ENCODE results near the gene MT1F. TPM values are rescaled to one million over a fixed set of nuclear protein-coding genes. Genes with fewer than 3 reads are reported as not detected.

The MT1F gene
- total and polyA plus RNA-seq, 9 of the 15 experiments (the other 6 are each of a cell fraction or from before 2014, with no cell fraction given): 0.18 to 0.68 (median 0.29) TPM; not detected in 5

GRCh38 chr16:56608043-56608875 lies 49.5 kb upstream of the MT1F start, which contains the start of gene MT2A:
MT2A (plus strand) TSS chr16:56608584; CDS start chr16:56608656, 72 bp downstream.
- Histone ChIP-seq H3K9ac (ENCODE audit: insufficient read depth in 1 of 2, low read depth in 2 of 2, low read length in 2 of 2) (peak within 1 kb of the TSS; percentile 69 to 95), H3K4me3 (peak within 1 kb of the TSS; percentile 47), H3K79me2 (ENCODE audit: control insufficient read depth, insufficient read depth, low read length) (no peaks in the 10 kb centered on the region), H2AFZ (ENCODE audit: low read depth, low read length) (peak within 1 kb of the TSS; percentile 98), H3K9me1 (ENCODE audit: control insufficient read depth, insufficient read depth, low read length) (no peaks in the 10 kb centered on the region), H3K36me3 (ENCODE audit: control insufficient read depth, insufficient read depth, low read length) (no peaks in the 10 kb centered on the region), H3K9me3 (replicated peaks; ENCODE audit: control insufficient read depth, insufficient read depth, low read depth, low read length) (no peaks in the 10 kb centered on the region), H3K4me2 (ENCODE audit: insufficient read depth, low read length) (peak within 1 kb of the TSS; percentile 78), H3K4me1 (replicated peaks in 1 of 2; ENCODE audit: control insufficient read depth in 2 of 2, insufficient read depth in 2 of 2, low read length in 2 of 2) (peaks cover 27 to 29% of the 10 kb centered on the region in 2 experiments), H4K20me1 (replicated peaks; ENCODE audit: control insufficient read depth, insufficient read depth, low read length) (no peaks in the 10 kb centered on the region), H3K27me3 (ENCODE audit: control insufficient read depth in 2 of 2, insufficient read depth in 2 of 2, low read length in 2 of 2) (no peaks in the 10 kb centered on the region), H3K27ac (ENCODE audit: extremely low read depth, low read depth, low read length) (peak within 1 kb of the TSS; percentile 86)
- CTCF ChIA-PET (ENCODE audit: low intra/inter-chr PET ratio): no interaction called here
- peak; percentile 78 for FAIRE-seq
- 7% methylated on average over 59 of the region's 62 CpGs for WGBS (ENCODE audit: insufficient coverage, low coverage, missing lambda C conversion rate)
- ATAC-seq: peak; percentile 98
- peak; percentile 94 to 96 (median 95) for DNase-seq (ENCODE audit: extremely low read depth in 1 of 4, low spot score in 3 of 4)
- intact Hi-C loops (cut with micrococcal nuclease): loop anchor here (1.0 kb wide), 1 partner anchor 94 kb away; no protein-coding TSS in a partner anchor
- POLR2A ChIA-PET: interaction anchor here (0.7 to 0.9 kb wide), 3 partner anchors 10 to 74 kb away, joined by 3 to 6 read pairs (median 5); no protein-coding TSS in a partner anchor
- no TSS peak for BruUV-seq (replicated peaks)
- in situ Hi-C loops (cut with MboI): no loop called here
- no peak for TF ChIP-seq NBN (IDR thresholded peaks at IDR 0.05; ENCODE audit: low read depth)
- TF ChIP-seq HNRNPL (IDR thresholded peaks at IDR 0.05; ENCODE audit: low read depth, low read length): no peak
- TF ChIP-seq CREB1 (IDR thresholded peaks at IDR 0.05): 0 out of 2 replicates have a peak, but pooled peaks have one; percentile 25
- peak; percentile 49; the same call in 1 of the 2 replicates for TF ChIP-seq CREB1 (CRISPR knock-in tag; IDR thresholded peaks at IDR 0.05)
- no peak for TF ChIP-seq CEBPG (CRISPR knock-in tag; IDR thresholded peaks at IDR 0.05)
- TF ChIP-seq CEBPG (tag; conservative IDR thresholded peaks at IDR 0.05 in 1 of 2, IDR thresholded peaks at IDR 0.05 in 1 of 2): no peak
- TF ChIP-seq TSC22D4 (tag; IDR thresholded peaks at IDR 0.05): no peak
- no peak for TF ChIP-seq KDM4B (IDR thresholded peaks at IDR 0.05; ENCODE audit: borderline replicate concordance in 2 of 2, low read depth in 1 of 2)
- no peak for TF ChIP-seq CC2D1A (IDR thresholded peaks at IDR 0.05)
- no peak for TF ChIP-seq HMGXB4 (CRISPR knock-in tag; IDR thresholded peaks at IDR 0.05)
- no peak for TF ChIP-seq GTF2A2 (tag; IDR thresholded peaks at IDR 0.05)
- no peak for TF ChIP-seq SRF (CRISPR knock-in tag; IDR thresholded peaks at IDR 0.05)
- TF ChIP-seq HMG20A (CRISPR knock-in tag; conservative IDR thresholded peaks at IDR 0.05): no peak
- TF ChIP-seq MBD1 (CRISPR knock-in tag; IDR thresholded peaks at IDR 0.05): no peak
- no peak for TF ChIP-seq RBBP5 (IDR thresholded peaks at IDR 0.05; ENCODE audit: borderline replicate concordance, insufficient read depth, low read length, poor library complexity, severe bottlenecking)
- TF ChIP-seq TBL1XR1 (IDR thresholded peaks at IDR 0.05; ENCODE audit: low read length in 2 of 2): no peak; a peak in 1 of 4 replicates
